ENCODE measurements around the gene VCAN.

Gene VCAN

DNA sequence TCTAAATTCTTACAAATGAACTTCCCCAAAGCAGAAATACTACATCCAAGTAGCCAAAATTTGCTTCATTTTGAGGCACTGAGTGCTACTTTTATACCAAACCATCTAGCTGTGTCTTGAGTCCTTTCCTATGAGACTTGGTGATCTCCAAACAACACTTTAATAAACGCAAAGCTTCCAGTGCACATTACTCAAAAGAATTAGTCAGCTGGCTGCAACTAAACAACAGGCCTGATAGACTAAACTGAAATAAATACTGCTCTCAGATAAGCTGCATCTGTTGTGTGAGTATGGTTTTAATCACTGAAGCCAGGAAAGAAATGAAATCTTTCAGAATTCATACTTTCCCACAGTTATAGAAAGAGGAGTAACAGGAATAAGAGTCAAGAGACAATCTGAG is 80.3 kb downstream of the VCAN start:
- H3K36me3 ChIP-seq (ENCODE audit: insufficient read depth, low read length): no peaks in the 10 kb centered on the region

DNA sequence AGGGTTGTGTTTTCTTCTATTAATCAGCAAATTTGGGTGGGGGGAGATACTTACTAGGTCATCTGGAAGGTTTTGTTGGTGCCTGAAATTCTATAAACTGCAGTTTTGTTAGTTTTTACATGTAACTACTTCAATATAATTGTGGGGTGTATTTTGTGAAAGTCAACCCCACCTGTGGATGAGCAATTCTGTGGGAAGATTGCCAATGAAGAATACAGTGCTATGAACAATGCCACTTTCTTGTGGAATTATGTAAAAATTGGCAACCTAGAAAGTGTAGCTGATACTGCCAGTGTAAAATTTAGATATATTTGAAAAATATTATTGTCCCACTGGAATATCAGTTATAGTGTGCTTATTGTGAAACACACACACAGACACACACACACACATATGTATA is 80.7 kb downstream of the VCAN start:
- no peak overlapping the region for H3K9ac ChIP-seq (ENCODE audit: insufficient read length)
- no peaks in the 10 kb centered on the region for H3K36me3 ChIP-seq (ENCODE audit: insufficient read depth, low read length)
- no peak overlapping the region for H3K4me3 ChIP-seq
- no peaks in the 10 kb centered on the region for H3K9me3 ChIP-seq (ENCODE audit: low read depth, low read length)
- DNase-seq (ENCODE audit: low read depth, low spot score): no peak
- no peak overlapping the region for H3K27ac ChIP-seq
- no peak for TF ChIP-seq FOXP2 (optimal IDR thresholded peaks at IDR 0.05; ENCODE audit: control extremely low read depth, extremely low read length, insufficient read depth)
- no peak for TF ChIP-seq POLR2AphosphoS5 (IDR thresholded peaks at IDR 0.05; ENCODE audit: borderline replicate concordance, low read depth, low read length)
- TF ChIP-seq EZH2 (IDR thresholded peaks at IDR 0.05): no peak

More for the DNA sequence above, 80.3 kb downstream of the VCAN start:
- H3K4me3 ChIP-seq: no peak overlapping the region
- no peak overlapping the region for H3K27ac ChIP-seq
- no peaks in the 10 kb centered on the region for H3K9me3 ChIP-seq (ENCODE audit: low read depth, low read length)
- DNase-seq (ENCODE audit: low read depth, low spot score): no peak
- H3K9ac ChIP-seq (ENCODE audit: insufficient read length): no peak overlapping the region
- no peak for TF ChIP-seq POLR2AphosphoS5 (IDR thresholded peaks at IDR 0.05; ENCODE audit: borderline replicate concordance, low read depth, low read length)

DNA sequence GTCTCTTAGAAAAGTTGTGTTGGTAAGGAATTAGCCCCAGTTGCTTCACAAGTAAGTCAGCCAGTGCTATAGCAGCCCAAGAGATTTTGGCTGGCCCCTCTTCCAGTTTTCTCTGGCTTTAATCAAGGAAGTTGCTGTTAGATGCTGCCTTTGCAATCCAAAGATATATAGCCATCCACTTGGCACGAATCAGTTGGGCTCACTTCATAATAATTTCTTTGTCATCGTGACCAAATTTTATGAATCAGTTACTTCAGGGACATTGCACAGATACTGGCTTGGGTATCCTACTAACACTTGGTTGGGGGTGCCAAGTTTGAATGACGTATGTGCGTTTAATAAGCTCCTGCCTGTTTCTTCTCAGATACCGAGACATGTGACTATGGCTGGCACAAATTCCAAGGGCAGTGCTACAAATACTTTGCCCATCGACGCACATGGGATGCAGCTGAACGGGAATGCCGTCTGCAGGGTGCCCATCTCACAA is 81.5 kb downstream of the VCAN start:
- no peak for DNase-seq (ENCODE audit: low read depth, low spot score)

DNA sequence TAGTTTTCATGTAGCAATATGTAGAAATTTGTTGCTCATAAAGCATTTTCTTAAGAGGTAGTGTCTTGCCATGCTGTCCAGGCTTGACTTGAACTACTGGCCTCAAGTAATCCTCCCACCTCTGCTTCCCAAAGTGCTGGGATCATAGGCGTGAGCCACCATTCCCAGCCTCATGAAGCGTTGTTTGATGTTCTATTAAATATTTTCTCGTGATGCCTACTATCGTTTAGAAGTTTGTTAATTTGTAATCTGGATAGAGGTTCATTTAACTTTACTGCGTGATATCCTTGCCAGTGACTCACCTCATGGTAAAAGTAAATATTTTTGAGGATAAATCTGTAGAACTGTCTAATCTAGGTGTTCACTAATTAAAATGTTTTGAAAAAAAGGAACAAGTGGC is 82.6 kb downstream of the VCAN start:
- no peak overlapping the region for H3K27ac ChIP-seq
- no peak for DNase-seq (ENCODE audit: low read depth, low spot score)
- TF ChIP-seq EZH2 (IDR thresholded peaks at IDR 0.05) (no peak), FOXP2 (optimal IDR thresholded peaks at IDR 0.05; ENCODE audit: control extremely low read depth, extremely low read length, insufficient read depth) (no peak), POLR2AphosphoS5 (IDR thresholded peaks at IDR 0.05; ENCODE audit: borderline replicate concordance, low read depth, low read length) (no peak)
- H3K9me3 ChIP-seq (ENCODE audit: low read depth, low read length): no peaks in the 10 kb centered on the region
- no peak overlapping the region for H3K9ac ChIP-seq (ENCODE audit: insufficient read length)
- H3K36me3 ChIP-seq (ENCODE audit: insufficient read depth, low read length): no peaks in the 10 kb centered on the region
- H3K4me3 ChIP-seq: no peak overlapping the region

More for the DNA sequence above, 81.5 kb downstream of the VCAN start:
- Histone ChIP-seq H3K9me3 (ENCODE audit: low read depth, low read length) (no peaks in the 10 kb centered on the region), H3K9ac (ENCODE audit: insufficient read length) (no peak overlapping the region), H3K36me3 (ENCODE audit: insufficient read depth, low read length) (no peaks in the 10 kb centered on the region), H3K4me3 (no peak overlapping the region), H3K27ac (no peak overlapping the region)
- TF ChIP-seq POLR2AphosphoS5 (IDR thresholded peaks at IDR 0.05; ENCODE audit: borderline replicate concordance, low read depth, low read length): no peak
- no peak for TF ChIP-seq EZH2 (IDR thresholded peaks at IDR 0.05)
- TF ChIP-seq FOXP2 (optimal IDR thresholded peaks at IDR 0.05; ENCODE audit: control extremely low read depth, extremely low read length, insufficient read depth): no peak

DNA sequence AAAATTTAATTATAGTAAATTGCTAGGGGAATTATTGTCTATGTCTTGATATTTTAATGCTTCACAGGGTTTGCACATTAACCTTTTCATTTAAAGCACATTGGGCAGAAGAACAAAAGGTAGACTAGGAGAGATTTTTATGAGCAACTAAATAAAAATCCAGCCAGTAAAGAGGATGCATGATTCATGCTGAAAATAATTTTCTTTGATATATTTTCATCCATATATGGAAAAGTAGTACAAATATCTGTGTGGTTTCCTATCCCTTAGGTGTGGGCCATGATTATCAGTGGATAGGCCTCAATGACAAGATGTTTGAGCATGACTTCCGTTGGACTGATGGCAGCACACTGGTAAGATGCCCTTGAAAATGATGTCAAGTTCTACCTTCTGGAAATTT is 83.1 kb downstream of the VCAN start:
- Histone ChIP-seq H3K9ac (ENCODE audit: insufficient read length) (no peak overlapping the region), H3K4me3 (no peak overlapping the region), H3K36me3 (ENCODE audit: insufficient read depth, low read length) (no peaks in the 10 kb centered on the region), H3K9me3 (ENCODE audit: low read depth, low read length) (no peaks in the 10 kb centered on the region), H3K27ac (no peak overlapping the region)
- no peak for TF ChIP-seq FOXP2 (optimal IDR thresholded peaks at IDR 0.05; ENCODE audit: control extremely low read depth, extremely low read length, insufficient read depth)
- TF ChIP-seq EZH2 (IDR thresholded peaks at IDR 0.05): no peak
- no peak for TF ChIP-seq POLR2AphosphoS5 (IDR thresholded peaks at IDR 0.05; ENCODE audit: borderline replicate concordance, low read depth, low read length)
- no peak for DNase-seq (ENCODE audit: low read depth, low spot score)

DNA sequence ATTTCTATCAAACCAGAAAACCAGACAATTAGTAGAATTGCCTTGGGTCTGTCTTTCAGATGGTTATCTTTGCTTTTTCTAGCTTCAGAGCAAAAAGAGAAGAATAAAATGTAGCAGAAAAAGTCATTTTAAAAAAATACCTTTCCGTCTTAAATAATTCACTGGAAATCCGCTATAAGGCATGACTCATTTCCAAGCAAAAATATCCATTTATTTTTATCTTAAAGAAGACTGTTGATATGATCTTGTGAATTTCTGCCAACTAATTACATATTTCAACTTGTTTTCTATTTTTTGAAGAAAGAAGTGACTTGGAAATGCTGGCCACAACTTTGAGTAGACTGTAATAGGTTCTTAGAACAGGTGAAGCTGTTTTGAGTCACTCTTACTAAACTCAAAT is 83.7 kb downstream of the VCAN start:
- Histone ChIP-seq H3K27ac (no peak overlapping the region), H3K4me3 (no peak overlapping the region), H3K9ac (ENCODE audit: insufficient read length) (no peak overlapping the region), H3K36me3 (ENCODE audit: insufficient read depth, low read length) (no peaks in the 10 kb centered on the region), H3K9me3 (ENCODE audit: low read depth, low read length) (no peaks in the 10 kb centered on the region)
- DNase-seq (ENCODE audit: low read depth, low spot score): no peak
- TF ChIP-seq POLR2AphosphoS5 (IDR thresholded peaks at IDR 0.05; ENCODE audit: borderline replicate concordance, low read depth, low read length): no peak
- no peak for TF ChIP-seq EZH2 (IDR thresholded peaks at IDR 0.05)

DNA sequence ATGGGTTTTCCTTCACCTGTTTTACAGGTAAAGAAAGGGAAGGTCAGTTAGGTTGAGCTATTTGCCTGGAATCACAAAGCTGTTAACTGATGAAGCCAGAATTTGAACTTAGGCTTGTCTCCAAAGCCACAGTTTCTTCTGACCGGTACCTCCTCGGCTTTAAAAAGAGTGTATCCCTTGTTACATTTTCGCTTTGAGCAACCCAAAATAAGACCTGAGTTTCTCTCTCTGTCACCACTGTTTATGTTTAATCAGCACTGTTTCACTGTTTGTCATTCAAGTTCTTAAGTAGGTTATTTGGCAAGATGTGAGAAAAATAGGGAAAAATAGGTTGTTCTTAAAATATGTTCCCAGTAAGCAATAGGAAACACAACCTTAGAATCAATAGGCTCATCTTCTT is 84.6 kb downstream of the VCAN start:
- TF ChIP-seq EZH2 (IDR thresholded peaks at IDR 0.05): no peak
- TF ChIP-seq POLR2AphosphoS5 (IDR thresholded peaks at IDR 0.05; ENCODE audit: borderline replicate concordance, low read depth, low read length): no peak
- TF ChIP-seq FOXP2 (optimal IDR thresholded peaks at IDR 0.05; ENCODE audit: control extremely low read depth, extremely low read length, insufficient read depth): no peak
- no peak overlapping the region for H3K27ac ChIP-seq
- no peak overlapping the region for H3K9ac ChIP-seq (ENCODE audit: insufficient read length)
- no peak overlapping the region for H3K4me3 ChIP-seq
- no peaks in the 10 kb centered on the region for H3K9me3 ChIP-seq (ENCODE audit: low read depth, low read length)
- no peaks in the 10 kb centered on the region for H3K36me3 ChIP-seq (ENCODE audit: insufficient read depth, low read length)
- DNase-seq (ENCODE audit: low read depth, low spot score): no peak

DNA sequence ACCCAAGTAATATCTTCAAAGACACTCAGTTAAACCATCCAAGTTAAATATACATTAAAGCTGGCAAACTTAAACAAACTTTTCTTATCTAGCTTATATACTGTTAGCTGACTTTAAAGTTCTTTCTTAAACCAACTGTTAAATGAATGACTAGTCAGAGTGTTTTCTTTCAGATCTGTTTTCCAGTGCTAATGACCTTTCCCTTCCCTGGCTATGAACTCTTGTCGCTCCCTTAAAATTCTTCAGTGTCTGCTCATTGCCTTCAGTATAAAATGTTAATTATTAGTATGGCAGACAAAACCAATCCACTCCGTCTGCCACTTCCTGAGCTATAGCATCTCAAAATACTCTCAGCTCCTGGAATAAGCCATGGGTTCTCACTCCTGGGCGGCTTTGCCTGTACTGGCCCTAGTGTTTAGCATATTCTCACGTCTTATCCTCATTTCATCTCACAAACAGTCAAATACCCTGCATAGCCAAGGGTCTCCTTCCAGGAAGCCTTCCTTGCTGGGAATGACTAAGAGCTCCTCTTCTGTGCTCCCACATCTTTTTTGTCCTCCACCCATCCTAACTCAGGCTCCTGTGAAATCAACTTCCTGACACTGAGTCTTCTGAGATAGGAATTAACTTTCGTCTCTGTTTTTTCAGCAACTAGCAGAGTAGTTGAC is 87.7 kb downstream of the VCAN start:
- no peak for DNase-seq (ENCODE audit: low read depth, low spot score)
- Histone ChIP-seq H3K9ac (ENCODE audit: insufficient read length) (no peak overlapping the region), H3K4me3 (no peak overlapping the region), H3K36me3 (ENCODE audit: insufficient read depth, low read length) (no peaks in the 10 kb centered on the region), H3K9me3 (ENCODE audit: low read depth, low read length) (no peaks in the 10 kb centered on the region), H3K27ac (no peak overlapping the region)
- no peak for TF ChIP-seq EZH2 (IDR thresholded peaks at IDR 0.05)

DNA sequence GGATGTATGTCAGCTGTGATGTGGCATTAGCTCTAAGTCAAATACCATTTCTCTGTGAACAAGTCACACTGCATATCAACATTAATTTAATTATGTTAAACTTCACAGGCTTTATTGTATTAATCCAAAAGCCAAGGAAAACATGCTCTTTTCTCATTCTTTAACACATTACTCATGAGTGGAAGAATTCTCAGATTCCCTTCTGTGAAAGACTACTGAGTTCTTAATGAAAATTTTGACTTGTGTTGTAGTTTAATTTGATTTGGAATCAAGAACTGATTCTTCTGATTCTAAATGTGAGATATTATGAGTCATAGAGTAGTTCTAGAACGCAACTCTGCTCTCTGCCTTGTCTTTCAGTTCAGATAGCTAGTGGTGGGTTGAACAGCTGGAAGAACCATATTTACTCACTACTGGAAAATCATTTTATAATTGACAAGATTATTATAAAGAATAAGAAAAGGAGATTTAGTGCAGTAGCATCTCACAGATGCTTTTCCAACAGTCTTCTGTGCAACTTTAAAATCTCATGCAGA is 90.6 kb downstream of the VCAN start:
- no peak for DNase-seq (ENCODE audit: low read depth, low spot score)
- Histone ChIP-seq H3K4me3 (no peak overlapping the region), H3K9ac (ENCODE audit: insufficient read length) (no peak overlapping the region), H3K27ac (no peak overlapping the region), H3K36me3 (ENCODE audit: insufficient read depth, low read length) (no peaks in the 10 kb centered on the region), H3K9me3 (ENCODE audit: low read depth, low read length) (no peaks in the 10 kb centered on the region)
- TF ChIP-seq EZH2 (IDR thresholded peaks at IDR 0.05) (no peak), FOXP2 (optimal IDR thresholded peaks at IDR 0.05; ENCODE audit: control extremely low read depth, extremely low read length, insufficient read depth) (no peak), POLR2AphosphoS5 (IDR thresholded peaks at IDR 0.05; ENCODE audit: borderline replicate concordance, low read depth, low read length) (no peak)

Data from SK-N-MC (cell line).